HG03520 (cell line): ENCODE data around the gene CCDC51.

Source experiments
- ATAC-seq: cut with Tn5 transposase; IDR thresholded peaks from one replicate; pipeline ENCODE4 v1.9.1; 2021; ENCODE audit warnings: mild to moderate bottlenecking, moderate library complexity; ENCODE audit not compliant: unreplicated experiment

Gene CCDC51

DNA sequence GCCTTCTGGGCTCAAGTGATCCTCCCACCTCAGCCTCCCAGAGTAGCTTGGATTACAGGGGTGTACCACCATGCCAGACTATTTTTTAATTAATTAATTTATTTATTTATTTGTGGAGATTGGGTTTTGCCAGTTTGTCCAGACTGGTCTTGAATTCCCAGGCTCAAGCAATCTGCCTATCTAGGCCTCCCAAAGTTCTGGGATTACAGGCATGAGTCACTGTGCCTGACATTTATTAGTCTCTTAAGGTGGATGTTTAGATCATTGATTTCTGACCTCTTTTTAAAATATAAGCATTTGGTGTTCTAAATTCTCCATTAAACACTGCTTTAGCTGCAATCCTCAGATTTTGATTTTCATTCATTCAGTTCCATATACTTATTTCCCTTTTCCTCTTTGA lies 52.3 kb downstream of the CCDC51 start:
- no peak for ATAC-seq
